Activated CD8-positive, alpha-beta memory T cell treated with anti-CD3 and anti-CD28 coated beads for 24 hours (primary cell): ENCODE data around the gene SURF2.
"Not testable (repeated sequence)": the region's sequence is repeated elsewhere in the genome, so short reads cannot be mapped to it uniquely, and the experiment has no call there.

ENCODE experiments used
- DNase-seq: peaks from one replicate; pipeline ENCODE4 v3.0.0-alpha.2; 2020

Gene SURF2

DNA sequence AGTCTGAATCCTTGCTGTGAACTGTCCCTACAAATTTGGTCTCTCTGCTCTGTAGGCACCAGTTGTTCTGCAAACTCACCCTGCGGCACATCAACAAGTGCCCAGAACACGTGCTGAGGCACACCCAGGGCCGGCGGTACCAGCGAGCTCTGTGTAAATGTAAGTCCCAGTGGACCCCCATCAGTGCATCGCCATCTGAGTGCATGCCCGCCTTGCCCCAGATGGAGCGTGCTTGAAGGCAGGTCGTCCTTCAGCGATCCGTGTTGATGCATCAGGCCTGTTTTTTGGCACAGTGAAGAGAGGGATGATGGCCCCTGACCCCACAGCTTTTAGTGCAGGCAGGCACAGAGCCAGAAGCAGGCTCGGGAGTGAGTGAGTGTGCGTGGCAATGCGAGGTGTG, 1.3 kb downstream of the SURF2 start:
- no peak for DNase-seq

DNA sequence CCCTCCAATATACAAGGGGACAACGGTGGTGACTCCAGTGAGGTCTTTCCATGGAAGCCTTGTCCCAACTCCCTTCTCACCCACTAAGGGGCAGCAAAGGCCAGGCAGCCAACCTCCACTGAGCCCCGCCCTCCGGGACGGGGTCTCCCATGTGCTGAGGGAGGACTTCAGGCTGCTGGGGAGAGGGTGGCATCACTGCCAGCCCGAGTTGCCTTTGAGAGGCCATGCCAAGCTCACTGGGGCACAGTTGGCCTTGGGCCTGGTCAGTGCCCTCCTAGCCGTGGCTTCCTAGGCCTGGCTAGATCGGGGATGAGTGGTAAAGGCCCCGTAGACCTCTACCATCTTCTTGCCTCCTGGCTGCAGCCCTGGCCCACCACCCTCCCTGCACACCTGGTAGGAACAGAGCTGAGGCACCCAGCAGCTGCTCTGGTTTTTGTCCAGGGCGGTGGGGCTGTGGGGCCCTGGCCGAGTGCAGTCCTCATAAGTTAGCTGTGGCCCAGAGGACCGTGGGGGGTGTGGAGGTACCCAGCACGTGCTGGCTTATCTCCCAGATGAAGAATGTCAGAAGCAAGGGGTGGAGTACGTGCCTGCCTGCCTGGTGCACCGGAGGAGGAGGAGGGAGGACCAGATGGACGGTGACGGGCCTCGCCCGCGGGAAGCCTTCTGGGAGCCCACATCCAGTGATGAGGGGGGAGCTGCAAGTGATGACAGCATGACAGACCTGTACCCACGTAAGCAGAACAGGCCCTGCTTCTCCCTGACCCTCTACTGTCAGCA, 3.2 kb downstream of the SURF2 start:
- DNase-seq, result no peak

- DNase-seq, result no peak
Observed at GRCh38 chr9:133360400-133361393, 4.3 kb downstream of the SURF2 start.

DNA sequence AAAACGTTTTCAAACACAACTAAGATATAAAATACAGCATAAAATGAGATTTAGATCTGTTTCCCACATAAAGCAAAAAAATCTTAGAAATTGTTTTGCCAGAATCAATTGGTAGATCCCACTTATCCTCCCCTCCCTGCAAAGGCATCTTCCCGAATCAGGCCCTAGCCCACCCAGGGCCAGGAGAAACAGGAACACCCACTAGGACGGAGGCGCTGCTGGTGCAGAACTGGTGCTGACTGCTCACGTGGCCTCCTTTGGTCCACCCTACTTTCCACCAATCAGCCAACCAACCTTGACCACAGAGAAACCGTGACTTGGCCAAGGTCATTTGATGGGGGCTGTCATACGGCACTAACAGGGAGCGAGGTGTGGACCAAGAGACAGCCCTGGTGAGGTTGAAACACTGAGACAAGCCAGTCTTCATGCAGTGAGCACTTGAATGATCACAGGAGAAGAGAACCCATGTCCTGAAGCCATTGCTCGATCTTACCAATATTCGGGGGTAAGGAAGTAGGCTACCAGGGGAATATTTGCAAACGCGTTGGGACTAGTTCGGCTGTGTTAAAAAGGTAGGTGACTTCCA, 5.2 kb downstream of the SURF2 start:
- DNase-seq, result no peak

GRCh38 chr9:133362359-133363044, 6.2 kb downstream of the SURF2 start:
- no peak for DNase-seq

- no peak for DNase-seq
Observed at GRCh38 chr9:133366435-133366834, 10.1 kb downstream of the SURF2 start.

- DNase-seq, result no peak
Observed at GRCh38 chr9:133367221-133367620, 10.9 kb downstream of the SURF2 start.

DNA sequence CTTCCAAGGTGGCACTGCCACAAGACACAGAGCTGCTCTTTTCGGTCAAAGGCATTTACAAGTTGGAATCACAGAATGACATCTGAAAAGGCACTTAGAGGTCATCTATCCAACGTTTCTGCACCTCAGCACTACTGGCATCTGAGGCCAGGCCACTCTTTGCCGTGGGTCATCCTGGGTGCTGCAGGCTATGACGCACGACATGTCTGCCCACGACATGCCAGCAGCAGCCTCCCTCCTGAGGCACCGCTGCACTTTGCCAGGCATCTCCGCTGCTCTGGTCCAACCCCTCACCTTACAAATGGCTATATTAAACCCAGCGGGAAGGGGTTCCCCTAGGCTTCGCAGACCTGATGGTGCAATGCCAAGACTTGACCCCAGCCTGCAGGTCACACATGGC, 11.4 kb downstream of the SURF2 start:
- no peak for DNase-seq

- no peak for DNase-seq
Observed at GRCh38 chr9:133368249-133368881, 12.0 kb downstream of the SURF2 start.

DNA sequence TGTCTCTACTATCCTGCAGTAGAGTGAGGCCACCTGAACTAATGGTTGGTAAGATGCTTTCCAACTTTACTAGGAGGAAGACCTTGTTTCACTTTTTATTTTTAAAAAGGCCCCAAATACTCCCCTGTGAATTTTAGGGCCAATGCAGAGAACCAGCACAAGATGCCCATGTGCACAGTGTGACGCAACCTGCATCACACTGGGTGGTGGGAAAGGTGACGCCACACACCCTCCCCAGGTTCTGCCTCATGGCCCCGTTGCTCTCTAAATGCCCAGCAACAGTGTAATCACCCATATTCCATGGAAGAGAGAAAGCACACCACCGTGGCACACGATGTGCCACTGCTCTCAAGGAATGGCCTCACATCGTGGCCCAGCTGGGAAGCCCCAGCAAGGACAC, 13.1 kb downstream of the SURF2 start:
- no peak for DNase-seq

GRCh38 chr9:133369933-133370332, 13.6 kb downstream of the SURF2 start:
- no peak for DNase-seq

GRCh38 chr9:133370685-133371084, 14.3 kb downstream of the SURF2 start:
- no peak for DNase-seq

DNA sequence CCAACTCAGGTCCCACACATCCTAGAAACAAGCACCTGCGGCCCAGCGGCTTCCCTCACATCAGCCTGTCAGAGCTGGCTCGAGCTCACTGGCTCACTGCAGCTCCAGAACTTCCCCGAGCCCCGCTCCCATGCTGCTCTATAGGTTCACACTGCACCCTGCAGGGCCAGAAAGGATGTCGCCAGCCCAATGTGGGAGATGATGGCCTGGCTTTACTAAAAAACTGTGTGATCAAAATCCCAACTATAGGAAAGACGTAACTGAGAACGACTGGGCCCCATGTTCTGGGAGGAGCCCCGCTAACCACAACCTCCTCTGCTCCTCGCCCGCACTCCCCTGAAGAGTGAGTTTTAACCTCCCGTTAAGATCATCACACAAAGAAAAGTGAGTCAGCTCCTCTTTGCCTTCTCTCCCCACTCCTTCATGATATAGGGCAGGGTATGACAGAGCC, 14.9 kb downstream of the SURF2 start:
- peak; percentile 85 for DNase-seq

- DNase-seq, result no peak
Observed at GRCh38 chr9:133372144-133372543, 15.8 kb downstream of the SURF2 start.

GRCh38 chr9:133374612-133375115, 18.3 kb downstream of the SURF2 start:
- peak; percentile 69 for DNase-seq

DNA sequence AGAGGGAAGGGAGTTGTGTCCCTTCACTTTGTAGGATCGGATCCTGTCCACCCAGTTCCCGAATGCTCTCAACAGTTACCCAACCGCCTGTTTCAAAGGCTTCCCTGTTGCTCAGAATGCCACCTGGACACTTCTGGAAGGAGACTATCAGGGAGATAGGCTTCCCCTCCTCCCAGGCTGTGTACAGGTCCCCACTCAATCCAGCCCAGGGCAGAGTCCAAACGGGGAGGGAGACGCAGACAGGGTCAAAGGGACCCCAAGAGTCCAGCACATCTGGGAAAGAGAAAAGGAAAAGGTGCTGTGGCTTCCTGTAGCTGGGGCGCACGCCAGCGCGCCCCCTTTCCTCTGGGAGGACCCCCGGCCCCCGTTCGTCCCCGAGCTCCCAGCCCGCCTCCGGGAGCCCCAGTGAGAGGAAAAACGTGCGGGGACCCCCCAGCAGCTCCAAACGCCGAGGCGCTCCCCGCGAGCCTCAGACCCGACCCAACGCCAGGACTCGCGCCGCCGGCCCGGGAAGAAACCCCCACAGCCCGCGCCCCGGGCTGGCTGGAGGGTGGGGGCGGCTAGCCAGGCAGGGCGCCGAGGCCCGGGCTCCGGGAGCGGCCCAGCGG, 18.9 kb downstream of the SURF2 start:
- peak; percentile 72 for DNase-seq

DNA sequence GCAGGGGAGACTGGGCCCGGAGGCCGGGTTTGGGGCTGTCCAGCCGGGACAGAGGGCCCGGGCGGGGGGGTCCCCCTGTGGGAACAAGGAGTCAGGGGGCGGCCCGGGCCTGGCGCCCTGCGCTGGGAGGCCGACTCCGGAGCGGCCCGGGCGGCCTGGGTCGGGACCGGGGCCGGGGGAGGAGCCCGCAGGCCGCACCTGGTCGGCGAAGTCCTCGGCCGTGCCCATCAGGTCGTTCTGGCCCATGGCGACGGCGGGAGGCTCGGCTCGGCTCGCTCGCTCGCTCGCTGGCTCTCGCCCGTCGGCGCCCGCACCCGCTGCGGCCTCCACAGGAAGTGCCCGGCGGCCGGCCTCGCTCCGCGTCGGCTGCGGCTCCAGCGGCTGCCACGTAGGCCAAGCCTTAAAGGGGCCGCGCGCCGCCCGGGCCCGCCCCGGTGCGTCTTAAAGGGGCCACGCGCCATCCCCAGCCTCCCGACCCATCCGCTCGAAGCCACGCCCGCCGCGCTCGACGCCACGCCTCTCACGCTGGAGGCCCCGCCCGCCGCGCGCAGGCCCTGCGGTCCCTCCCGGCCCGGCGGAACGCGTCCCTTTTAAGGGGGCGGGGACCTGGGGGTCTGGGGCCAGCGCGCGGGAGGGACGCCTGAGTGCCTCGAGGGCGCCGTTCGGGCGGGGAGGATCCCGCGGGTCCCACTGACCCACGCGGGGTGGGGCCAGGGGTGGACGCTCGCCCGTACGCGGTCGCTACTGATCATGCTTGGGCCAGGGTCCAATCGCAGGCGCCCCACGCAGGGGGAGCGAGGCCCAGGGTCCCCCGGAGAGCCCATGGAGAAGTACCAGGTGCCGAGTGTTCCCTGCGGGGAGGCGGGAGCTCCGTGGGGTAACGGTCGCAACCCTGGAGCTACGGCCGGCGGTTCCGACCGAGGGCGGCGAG, 19.6 kb downstream of the SURF2 start, which contains the start of the genes STKLD1 and SURF4:
STKLD1 (plus strand) TSS at position 643 of the 931 bp plus-strand sequence; CDS start at position 751, 108 bp downstream.
SURF4 (minus strand) TSS at position 337 of the 931 bp plus-strand sequence; CDS start at position 246, 91 bp downstream.
- DNase-seq, result peak; percentile 99

- not testable (repeated sequence) for DNase-seq
Observed at GRCh38 chr9:133377280-133377679, 20.9 kb downstream of the SURF2 start.

GRCh38 chr9:133377721-133378216, 21.4 kb downstream of the SURF2 start:
- DNase-seq, result no peak

DNA sequence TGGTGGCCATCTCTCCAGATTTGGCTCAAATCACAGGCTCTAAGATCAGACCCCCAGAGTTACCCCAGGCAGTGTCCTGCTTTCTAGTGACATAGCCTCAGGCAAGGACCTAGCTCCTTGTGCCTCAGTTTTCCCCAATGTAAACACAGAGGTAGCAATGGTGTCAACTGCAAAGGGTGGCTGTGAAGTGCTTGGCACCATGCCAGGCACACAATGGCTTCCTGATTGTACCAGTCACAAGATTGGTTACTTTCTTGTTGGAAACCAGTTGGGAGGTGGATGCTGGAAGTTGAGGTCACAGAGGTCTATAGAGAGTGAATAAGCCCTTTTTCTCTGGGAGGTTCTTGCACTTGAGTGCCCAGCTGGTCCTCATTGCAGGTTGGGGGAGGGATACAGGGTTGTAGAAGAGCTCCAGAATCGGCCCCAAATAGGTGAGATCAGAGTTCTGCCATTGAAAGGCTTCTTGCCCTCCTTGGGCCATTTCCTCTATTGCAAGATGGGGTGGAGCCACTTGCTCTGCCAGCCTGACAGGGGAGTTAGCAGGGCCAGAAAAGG, 22.1 kb downstream of the SURF2 start:
- DNase-seq, result no peak
